HFFc6 (cell line): ENCODE measurements around the gene CCDC138. TPM values are rescaled to one million over a fixed set of nuclear protein-coding genes. Genes with fewer than 3 reads are reported as not detected.

Experiments
- DNase-seq: peaks from one replicate; pipeline ENCODE4 v3.0.0-alpha.2; 2018
- H3K27ac Mint-ChIP-seq: 2 replicates; pipeline ENCODE4 v1.8.0; 2020; ENCODE audit warnings: mild to moderate bottlenecking, mixed read lengths
- H3K27me3 Mint-ChIP-seq: 2 replicates; pipeline ENCODE4 v1.8.0; 2021; ENCODE audit warnings: mild to moderate bottlenecking, moderate library complexity, mixed read lengths; ENCODE audit not compliant: insufficient read depth
- H3K36me3 Mint-ChIP-seq: 2 replicates; pipeline ENCODE4 v1.8.0; 2021; ENCODE audit warnings: low read depth, mixed read lengths
- H3K4me1 Mint-ChIP-seq: 2 replicates; pipeline ENCODE4 v1.8.0; 2020; ENCODE audit warnings: low read depth, mixed read lengths
- H3K4me3 Mint-ChIP-seq: 2 replicates; pipeline ENCODE4 v1.8.0; 2020; ENCODE audit warnings: mild to moderate bottlenecking, moderate library complexity, mixed read lengths
- H3K9me3 Mint-ChIP-seq: 2 replicates; pipeline ENCODE4 v1.8.0; 2020; ENCODE audit warnings: mild to moderate bottlenecking, mixed read lengths
- total RNA-seq, 6 experiments: library from RNA; stranded (reverse); fragmentation: NEBNext Ultra II Directional; extraction: Animal tissue kit (Norgen Biotek cat#: 25700); gene quantifications; 2 replicates in 1 of 6; 3 replicates in 5 of 6; pipeline ENCODE4 v1.2.3, GENCODE V29; 2021
- TF ChIP-seq, protein P1 (sequence below): fragments of 200-600 bp; sonication (generic); IDR thresholded peaks from 2 replicates; pipeline ENCODE4 v1.5.0; 2021; ENCODE audit warnings: antibody characterized with exemption, mild to moderate bottlenecking

Gene CCDC138
- total RNA-seq, 6 experiments from 2014 or later, result 2.7 to 4.9 (median 4.1) TPM

DNA sequence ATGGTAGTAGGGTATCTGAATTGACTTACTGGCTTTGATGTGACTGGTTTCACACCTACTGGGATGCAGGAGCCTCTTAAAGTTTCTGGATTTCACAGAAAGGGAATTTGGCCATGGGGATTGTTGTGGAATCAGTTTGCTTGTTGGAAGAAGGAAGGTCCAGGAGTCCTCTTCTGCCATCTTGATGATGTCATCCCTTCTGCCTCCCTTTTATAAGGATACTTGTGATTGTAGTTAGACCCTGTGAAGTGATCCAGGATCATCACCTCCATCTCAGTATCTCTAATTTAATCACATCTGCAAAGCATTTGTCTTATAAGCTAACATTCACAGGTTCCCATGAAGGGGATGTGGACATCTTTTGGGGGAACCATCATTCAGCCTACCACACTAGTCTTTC is 79.5 kb downstream of the CCDC138 start:
- peaks cover 15% of the 10 kb centered on the region for H3K9me3 Mint-ChIP-seq
- H3K27ac Mint-ChIP-seq, result no peak overlapping the region
- H3K4me1 Mint-ChIP-seq, result no peaks in the 10 kb centered on the region
- H3K36me3 Mint-ChIP-seq, result peaks cover 34% of the 10 kb centered on the region
- no peak overlapping the region for H3K4me3 Mint-ChIP-seq
- TF ChIP-seq, protein P1, sequence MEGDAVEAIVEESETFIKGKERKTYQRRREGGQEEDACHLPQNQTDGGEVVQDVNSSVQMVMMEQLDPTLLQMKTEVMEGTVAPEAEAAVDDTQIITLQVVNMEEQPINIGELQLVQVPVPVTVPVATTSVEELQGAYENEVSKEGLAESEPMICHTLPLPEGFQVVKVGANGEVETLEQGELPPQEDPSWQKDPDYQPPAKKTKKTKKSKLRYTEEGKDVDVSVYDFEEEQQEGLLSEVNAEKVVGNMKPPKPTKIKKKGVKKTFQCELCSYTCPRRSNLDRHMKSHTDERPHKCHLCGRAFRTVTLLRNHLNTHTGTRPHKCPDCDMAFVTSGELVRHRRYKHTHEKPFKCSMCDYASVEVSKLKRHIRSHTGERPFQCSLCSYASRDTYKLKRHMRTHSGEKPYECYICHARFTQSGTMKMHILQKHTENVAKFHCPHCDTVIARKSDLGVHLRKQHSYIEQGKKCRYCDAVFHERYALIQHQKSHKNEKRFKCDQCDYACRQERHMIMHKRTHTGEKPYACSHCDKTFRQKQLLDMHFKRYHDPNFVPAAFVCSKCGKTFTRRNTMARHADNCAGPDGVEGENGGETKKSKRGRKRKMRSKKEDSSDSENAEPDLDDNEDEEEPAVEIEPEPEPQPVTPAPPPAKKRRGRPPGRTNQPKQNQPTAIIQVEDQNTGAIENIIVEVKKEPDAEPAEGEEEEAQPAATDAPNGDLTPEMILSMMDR, result no peak
- no peak for DNase-seq
- H3K27me3 Mint-ChIP-seq, result no peaks in the 10 kb centered on the region; the same call in 1 of the 2 replicates

DNA sequence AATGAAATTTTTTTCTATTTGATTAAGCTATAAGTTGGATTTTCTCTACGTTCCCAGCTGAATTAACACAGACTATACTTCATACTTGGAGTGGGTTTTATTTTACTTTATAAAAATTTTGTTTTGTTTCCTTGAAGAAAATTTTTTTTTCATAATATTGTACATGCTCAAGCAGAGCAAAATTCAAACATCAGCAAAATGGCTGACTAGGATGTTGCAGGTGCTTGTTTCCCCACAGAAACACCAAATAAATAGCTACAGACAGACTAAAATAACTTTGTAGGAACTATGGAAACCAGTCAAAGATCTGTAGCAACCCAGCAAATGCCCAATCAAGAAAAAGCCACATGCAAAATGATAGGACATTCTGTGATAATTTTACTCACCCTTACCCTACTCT is 82.3 kb downstream of the CCDC138 start:
- DNase-seq, result no peak
- no peaks in the 10 kb centered on the region; the same call in 1 of the 2 replicates for H3K27me3 Mint-ChIP-seq
- TF ChIP-seq, protein P1, result no peak
- no peak overlapping the region for H3K4me3 Mint-ChIP-seq
- H3K27ac Mint-ChIP-seq, result no peak overlapping the region
- H3K4me1 Mint-ChIP-seq, result no peaks in the 10 kb centered on the region
- H3K9me3 Mint-ChIP-seq, result peaks cover 15% of the 10 kb centered on the region
- peaks cover 40% of the 10 kb centered on the region for H3K36me3 Mint-ChIP-seq

DNA sequence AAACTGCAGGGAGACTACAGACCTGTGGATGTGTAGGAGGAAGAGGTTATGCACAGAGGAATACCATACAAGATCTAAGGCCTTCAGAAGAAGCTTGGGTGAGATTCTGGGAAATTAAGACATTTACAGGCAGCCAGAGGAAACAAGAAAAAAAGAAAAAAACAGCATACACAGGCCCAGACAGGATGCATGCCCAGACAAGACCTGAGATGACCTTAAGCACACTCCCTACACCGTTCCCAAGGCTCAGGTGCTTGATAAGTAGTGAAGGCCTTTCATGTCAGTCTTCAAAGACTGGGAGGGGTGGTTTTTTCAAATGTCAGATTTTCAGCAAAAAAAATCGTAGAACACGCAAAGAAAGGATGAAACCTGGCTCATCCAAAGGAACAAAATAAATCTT is 83.0 kb downstream of the CCDC138 start:
- peaks cover 40% of the 10 kb centered on the region for H3K36me3 Mint-ChIP-seq
- TF ChIP-seq, protein P1, result no peak
- peaks cover 15% of the 10 kb centered on the region for H3K9me3 Mint-ChIP-seq
- H3K4me1 Mint-ChIP-seq, result no peaks in the 10 kb centered on the region
- H3K4me3 Mint-ChIP-seq, result no peak overlapping the region
- no peaks in the 10 kb centered on the region; the same call in 1 of the 2 replicates for H3K27me3 Mint-ChIP-seq
- no peak overlapping the region for H3K27ac Mint-ChIP-seq
- DNase-seq, result no peak

DNA sequence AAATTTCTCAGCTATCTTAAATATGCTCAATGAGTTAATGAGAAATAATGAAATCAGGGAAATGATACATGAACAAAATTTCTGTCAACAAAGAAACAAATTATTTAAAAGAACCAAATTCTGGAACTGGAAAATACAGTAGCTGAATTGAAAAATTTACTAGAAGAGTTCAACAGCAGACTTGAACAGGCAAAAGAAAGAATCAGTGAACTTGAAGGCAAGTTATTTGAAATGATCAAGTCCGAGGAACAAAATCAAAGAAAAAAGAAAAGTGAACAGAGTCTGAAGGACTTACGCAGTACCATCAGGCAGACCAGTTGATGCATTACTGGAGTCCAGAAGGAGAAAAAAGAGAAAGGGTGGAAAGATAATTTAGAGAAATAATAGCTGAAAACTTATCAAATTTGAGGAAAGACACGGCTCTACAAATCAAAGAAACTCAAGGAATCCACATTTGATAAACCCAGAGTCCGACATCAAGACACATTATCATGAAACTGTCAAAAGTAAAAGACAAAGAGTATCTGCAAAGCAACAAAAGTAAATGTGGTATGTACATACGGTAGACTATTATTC is 83.6 kb downstream of the CCDC138 start:
- Mint-ChIP-seq H3K27ac (no peak overlapping the region), H3K4me1 (no peaks in the 10 kb centered on the region), H3K4me3 (no peak overlapping the region), H3K9me3 (peaks cover 15% of the 10 kb centered on the region), H3K36me3 (peaks cover 40% of the 10 kb centered on the region), H3K27me3 (no peaks in the 10 kb centered on the region; the same call in 1 of the 2 replicates)
- TF ChIP-seq, protein P1, result no peak
- no peak for DNase-seq

DNA sequence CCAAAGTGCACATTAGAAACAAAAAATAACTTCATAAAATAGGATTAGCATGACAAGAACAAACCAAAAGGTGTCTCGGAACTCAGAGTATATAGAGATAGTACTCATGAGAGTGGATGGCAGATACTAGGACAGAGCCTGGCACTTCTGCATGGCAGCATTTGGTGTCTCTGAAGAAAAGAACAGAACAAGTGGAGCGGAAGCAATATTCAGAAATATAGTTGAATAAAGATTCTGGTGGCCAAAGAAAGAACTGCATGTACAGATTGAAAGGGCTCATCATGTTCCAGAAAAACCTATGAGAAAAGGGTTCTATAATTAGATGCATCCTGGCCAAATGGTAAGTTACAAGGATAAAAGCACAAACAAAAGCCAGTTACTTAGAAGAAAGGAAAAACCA is 90.9 kb downstream of the CCDC138 start:
- DNase-seq, result no peak
- H3K27ac Mint-ChIP-seq, result no peak overlapping the region
- peaks cover 16% of the 10 kb centered on the region for H3K9me3 Mint-ChIP-seq
- TF ChIP-seq, protein P1, result peak; percentile 63; the same call in 1 of the 2 replicates
- H3K4me1 Mint-ChIP-seq, result no peaks in the 10 kb centered on the region
- no peak overlapping the region for H3K4me3 Mint-ChIP-seq
- H3K27me3 Mint-ChIP-seq, result peaks cover 2% of the 10 kb centered on the region; the same call in 1 of the 2 replicates
- peaks cover 14% of the 10 kb centered on the region for H3K36me3 Mint-ChIP-seq
